NCI-H1436 (cell line): ENCODE data around the gene TLCD3B.

Experiments
- DNase-seq: peaks from one replicate; lab custom pipeline; 2025; lab: John Stamatoyannopoulos, UW

Gene TLCD3B

DNA sequence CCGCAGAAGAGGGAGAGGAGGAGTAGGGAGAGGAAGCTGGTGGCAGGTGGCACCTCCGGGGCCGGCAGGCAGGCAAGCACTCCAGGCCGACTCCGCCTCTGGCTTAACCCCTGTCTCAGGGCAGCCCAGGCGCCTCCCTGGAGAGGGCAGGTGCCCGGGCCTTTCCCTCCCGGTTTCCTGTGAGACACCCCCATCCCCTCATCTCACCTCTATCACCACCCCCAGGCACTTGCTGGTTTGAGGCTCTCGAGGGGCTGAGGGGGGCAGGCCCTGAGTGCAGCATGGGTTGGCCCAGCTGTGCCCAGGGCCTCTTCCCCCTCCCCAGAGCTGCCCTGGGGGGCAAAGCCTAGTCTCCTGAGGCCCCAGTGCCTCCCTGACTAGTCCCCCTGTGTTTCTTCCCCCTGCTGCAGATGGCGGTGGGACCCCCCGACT, 26.2 kb downstream of the TLCD3B start:
- DNase-seq, result peak; percentile 71

DNA sequence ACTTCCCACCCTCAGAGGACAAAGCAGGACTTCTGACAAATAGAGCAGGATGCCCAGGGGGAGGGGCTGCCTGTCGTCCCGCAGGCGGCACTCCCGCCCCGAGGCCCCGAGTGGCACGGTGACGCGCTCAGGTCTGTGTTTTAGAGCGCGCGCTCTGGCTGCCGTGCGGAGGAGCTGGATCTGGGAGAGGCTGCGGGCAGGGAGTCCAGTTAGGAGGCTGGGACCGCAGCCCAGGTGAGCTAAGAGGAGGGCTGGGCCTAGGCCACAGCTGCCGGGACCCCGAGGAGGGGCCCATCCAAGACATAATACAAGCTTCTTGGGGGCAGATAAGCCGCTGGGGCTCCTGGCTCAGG, 26.7 kb downstream of the TLCD3B start:
- DNase-seq, result peak; percentile 66

DNA sequence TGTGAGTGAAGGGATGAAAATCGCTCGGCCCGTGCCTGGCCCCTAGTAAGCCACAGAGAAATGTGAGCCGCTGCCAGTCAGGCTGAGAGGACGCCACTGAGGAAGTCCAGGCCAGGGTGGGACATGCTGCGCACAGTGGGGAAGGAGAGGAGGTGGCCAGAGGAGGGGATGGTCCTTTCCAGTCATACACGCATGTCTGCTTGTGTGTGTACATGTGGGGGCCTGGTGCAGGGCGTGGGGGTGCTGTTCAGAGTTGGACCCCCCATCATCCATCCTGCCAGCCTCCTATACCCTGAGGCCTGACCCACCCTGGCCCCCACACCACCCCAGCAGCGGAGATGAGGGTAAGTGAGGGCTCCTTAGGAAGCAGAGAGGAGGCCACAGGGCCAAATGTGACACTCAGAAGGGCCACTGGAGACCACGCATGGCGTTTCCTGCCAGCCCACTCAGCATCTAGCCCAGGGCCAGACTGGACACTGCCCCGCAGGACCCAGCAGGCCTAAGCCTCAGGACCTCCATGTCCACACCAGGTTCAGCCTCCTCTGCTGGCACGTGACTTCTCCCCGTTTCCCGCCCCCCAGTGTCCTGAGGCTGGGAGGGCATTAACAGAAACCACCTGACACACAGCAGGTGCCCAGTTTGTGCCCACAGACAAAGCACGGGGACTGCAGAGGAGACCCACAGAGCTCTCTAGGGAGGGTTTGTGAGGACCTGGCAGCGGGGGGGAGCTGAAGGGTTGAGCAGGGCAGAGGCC, 27.2 kb downstream of the TLCD3B start:
- no peak for DNase-seq

DNA sequence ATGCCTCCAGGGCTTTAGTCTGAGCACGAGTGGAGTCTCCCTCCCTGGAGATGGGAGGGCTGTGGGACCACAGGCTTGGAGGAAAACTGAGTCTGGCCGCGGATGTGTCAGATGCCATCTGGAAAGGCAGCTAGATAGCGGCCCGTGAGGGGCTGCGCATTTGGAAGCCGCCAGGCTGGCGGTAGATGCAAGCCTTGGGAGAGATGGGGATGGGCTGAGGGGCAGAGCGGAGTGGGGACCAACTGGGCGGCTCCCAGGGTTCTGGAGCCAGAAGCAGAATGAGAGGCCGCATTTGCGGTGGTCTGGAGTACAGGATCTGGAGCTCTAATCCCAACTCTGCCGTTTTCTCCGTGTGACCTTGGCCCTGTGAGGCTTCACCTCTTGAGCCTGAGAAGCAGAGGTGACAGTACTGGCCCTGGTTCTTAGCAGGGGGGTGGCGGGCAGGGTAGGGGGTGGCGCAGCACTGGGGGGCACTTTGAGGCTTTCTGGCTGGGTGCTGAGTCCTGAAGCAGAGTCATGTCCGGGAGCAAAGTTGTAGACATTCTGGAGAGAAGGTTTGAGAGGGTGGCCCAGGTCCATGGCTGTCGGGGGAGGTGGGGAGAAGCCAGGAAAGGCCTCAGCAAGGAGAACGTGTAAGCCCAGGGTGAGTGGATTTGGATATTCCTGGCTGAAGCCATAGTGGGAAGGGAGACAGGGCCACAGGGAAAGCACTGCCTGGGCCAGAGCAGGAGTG, 28.3 kb downstream of the TLCD3B start:
- DNase-seq, result no peak

DNA sequence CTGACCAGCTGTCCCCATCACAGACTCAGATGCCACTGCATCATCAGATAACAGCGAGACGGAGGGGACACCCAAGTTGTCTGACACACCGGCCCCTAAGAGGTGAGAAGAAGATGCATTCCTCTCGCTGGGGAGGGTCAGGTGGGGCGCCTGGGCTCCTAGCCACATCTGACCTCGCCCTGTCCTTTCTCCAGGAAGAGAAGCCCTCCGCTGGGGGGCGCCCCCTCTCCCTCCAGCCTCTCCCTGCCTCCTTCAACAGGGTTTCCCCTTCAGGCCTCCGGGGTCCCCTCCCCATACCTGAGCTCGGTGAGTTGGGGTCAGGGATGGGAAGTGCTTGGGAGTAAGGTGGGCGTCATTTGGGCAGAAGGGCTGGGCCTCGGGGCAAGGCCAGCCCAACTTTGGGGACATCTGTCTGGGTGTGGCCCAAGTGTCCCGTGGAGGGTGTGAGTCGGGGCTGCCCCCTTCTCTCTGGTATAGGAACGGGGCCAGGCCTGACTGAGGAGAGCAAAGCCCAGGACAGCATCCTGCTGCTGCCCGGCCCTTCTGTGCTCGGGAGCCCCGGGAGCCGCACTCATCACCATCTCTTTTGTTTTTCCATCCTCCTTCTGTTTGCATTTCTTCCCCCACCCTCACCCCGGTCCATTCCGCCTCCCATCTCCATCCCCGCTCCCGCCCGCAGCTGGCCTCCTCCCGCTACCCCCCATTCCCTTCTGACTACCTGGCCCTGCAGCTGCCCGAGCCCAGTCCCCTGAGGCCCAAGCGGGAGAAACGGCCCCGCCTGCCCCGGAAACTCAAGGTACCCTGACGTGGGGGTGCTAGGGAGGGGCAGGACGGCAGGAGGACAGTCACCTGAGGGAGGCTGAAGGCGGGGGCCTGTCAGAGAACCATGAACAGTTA, 30.1 kb downstream of the TLCD3B start:
- DNase-seq, result peak; percentile 78

DNA sequence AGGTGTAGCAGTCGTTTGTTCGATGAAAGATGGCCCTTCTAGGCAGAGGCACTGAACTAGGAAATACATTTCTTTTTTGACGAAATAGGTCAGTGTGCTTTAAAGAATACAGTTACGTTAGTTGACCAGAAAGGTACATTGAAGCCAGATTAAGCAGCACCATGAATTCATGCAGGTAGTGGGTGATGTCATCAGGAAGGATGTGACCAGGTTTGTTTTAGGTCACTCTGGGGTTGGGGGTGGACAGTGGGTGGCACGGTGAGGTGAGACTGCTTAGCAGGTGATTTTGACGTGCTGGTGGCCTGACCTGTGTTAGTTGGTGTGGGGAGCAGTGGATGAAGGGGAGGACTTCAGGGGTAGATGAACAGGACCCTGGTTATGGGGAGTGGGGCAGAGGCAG, 31.5 kb downstream of the TLCD3B start:
- no peak for DNase-seq

DNA sequence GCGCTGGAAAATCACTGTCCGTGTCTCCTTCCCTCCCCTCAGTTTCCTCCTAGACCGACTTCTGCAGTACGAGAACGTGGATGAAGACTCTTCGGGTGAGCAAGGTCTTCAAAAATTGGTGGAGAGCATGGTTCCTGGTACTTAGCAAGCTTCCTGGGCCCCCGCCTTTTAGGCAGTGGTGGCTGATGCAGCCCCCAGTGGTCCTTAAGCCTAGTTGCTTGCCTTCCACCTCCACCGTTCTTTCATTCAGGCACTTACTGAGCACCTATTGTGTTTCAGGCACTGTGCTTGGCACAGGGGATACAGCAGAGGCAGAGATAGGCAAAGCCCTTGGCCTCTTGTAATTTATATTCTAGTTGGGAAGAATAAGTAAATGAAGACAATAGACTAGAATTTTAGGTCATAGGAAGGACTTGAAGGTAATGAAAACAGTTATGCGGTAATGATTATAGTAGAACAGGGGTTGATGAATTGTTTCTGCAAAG, 34.3 kb downstream of the TLCD3B start:
- DNase-seq, result no peak

DNA sequence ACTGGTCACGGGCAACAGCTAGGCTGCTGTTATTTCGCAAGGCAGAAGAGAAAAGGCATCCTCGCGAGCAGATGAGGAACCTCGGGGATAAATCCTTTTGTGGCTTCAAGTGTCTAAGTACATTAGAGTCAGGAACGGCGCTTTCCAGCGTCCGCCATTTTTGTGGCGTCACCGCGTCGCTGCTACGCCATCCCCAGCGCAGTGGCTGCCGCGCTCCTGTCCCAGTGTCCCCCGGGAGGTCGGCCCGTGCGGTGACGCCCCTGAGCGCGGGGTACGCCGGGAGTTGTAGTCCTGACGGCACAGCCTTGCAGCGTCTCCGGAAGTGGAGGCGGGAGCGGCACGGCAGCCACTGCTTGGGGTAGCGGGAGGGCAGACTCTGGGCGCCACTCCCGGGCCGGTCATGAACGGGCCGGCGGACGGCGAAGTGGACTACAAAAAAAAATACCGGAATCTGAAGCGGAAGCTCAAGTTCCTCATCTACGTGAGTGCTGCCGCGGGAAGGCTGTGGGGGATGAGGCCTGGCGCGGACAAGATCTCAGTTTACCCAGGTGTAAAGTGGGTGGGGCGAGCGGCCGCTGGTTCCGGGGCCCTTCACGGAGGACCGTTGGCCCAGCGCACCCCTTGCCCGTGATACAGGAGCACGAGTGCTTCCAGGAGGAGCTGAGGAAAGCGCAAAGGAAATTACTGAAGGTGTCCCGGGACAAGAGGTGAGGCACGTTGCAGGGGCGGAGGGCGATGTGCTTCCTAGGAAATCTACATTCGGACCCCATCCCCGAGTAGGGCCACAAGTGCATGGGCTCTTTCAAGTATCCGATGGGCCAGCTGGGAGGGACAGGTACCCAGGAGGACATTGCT, 34.9 kb downstream of the TLCD3B start, which contains the start of gene INO80E:
TSS of gene INO80E (plus strand) at position 331 of the 855 bp plus-strand sequence. CDS start at position 401, 70 bp downstream.
- DNase-seq, result peak; percentile 97

DNA sequence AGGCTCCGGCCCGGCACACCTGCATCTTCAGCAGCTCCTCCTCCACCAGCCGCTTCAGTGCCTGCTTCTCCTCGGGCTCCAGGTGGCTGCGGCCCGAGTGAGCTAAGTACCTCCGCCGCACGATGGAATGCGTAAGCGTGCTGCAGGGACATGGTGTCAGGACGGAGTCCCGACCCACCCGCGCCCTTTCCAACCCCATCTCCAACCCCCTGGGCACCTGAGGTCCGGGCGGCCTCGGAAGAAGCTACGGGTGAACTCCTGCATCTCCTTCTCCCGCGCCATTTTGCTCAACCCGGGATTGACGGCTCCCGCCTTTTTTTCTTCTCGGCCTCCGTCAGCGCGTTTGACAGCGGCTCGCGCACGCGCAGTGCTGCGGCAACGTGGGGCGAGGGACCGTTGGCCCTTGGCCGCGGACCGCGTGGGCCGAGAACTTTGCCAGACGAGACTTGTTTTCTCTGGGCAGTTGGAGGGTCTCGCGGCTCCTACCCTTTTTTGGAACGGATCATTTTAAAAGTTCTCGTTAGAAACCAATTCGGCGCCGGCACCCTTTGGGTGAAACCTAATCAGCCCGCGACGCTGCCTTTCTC, 35.7 kb downstream of the TLCD3B start, which contains the start of gene HIRIP3:
TSS of gene HIRIP3 (minus strand) at position 294 of the 587 bp plus-strand sequence. CDS start at position 282, 12 bp downstream.
- peak; percentile 82 for DNase-seq

DNA sequence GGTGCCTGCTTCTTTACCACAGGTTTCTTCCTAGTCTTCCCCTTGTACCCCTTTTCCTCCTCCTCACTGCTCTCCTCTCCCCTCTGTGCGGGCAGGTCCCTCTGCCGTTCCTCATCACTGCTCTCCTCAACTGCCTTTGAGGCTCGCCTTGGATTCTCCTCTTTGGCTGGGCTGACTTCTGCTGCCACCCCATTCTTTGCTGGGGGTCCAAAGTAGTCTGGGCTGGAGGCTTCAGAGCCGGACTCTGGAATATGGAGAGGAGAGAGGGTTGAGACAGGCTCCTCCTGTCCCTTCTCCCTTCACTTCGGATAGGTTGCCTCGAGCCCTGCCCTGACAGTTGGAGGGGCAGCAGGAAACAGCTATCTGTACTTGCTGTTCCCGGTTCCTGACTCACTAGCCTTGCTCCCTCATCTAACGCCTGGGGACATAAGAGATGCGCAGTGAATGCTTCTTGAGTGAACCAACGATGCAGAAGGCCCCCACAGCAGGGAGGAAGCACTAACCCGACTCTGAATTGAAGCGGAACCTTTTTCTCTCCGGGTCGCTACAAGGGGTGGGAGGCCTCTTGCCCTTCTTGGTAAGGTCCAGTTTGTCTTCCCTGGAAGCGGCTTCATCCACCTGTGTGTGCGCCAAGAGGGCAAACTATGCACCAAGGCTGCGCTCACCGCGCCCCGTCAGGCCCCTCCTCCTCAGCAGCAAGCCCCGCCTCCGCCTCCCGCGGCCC, 36.3 kb downstream of the TLCD3B start:
- DNase-seq, result no peak

DNA sequence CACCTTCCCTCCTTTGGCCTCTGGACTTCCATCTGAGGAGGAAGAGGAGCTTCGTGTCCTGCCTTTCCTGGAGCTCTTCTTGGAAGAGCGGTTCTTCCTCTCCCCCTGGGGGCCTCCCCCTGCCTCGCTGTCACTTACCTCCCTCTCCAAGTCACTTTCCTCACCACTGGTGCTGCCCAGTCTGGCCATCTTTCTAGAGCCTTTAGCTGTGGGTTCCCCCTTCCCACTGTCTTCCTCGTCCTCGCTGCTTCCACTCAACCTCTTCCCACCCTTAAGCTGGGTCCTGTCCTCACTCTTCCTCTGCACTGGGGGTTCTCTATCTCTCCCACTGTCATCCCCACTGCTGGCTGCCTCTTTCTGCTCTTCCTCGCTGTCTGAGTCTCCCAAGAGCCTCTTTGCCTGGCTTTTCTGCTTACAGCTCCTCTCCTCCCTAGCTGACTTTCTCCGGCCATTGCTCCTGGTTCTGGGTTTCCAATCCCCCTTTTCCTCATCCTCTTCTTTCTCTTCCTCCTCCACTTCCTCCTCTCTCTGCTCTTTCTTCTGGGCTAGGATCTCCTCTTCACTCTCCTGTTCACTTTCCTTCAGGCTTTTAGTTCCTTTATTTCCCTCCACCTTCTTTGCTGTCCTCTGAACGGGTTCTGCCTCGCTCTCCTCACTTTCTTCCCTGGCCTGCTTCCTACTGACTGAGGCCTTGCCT, 37.0 kb downstream of the TLCD3B start:
- DNase-seq, result no peak

DNA sequence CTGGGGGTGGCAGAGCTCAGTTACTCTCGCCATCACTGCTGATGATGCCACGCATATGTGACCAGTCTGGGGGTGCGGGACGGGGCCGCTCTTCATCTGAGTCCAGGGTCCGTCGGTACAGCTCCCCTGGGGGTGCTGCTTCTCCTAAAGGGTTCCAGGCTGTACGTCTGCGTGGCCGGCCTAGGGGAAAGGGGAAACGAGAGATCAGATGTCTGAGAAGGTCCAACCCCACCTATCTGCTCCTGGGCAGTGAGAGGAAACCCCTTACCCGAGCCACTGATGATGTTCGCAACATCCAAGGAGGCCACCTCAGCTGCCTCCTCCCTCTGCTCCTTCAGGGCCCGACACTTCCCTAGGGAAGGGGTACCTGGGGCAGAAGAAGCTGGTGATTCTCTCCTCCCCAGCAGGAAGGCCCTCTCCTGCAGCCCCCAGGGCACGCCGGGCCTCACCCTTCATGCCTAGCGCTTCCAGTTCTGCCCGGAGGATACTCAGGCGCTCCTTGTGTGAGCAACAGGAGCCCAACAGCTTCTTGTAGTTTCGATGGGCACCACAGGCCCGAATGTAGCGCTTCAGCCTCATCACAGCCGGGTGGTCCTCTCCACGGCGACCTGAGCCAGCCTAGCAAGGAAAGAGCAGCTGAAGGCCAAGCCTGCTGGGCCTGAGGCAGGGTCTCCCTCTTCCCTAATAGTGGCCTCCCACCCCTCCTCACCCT, 37.7 kb downstream of the TLCD3B start:
- no peak for DNase-seq

DNA sequence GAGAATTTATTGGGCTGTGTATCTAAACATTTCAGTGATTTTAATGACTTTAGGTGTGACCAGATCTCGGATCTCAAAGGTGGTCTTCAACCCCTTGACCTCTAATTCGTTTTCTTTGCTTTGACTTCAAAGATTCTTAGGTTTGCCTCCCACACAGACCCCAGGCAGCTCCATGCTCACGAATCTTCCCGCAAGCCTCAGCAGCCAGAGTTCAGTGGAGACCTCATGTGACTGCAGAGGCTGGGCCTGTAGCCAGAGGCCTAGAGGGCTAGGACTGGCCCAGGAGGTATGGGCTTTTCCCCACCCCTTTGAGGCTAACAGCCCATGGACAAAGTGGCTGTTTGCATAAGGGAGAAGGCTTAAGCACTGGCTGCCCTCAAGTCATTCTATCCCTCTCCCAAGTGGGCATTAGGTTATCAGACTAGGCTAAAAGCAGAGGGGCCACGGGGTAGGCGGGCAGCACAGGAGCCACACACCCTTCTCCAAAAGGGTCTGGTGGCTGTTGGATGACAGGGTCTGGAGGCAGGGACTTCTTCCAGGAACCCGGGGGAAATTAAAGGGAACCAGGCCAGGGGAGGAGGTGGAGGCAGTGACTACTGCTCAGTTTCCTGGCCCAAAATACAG, 38.6 kb downstream of the TLCD3B start:
- no peak for DNase-seq

DNA sequence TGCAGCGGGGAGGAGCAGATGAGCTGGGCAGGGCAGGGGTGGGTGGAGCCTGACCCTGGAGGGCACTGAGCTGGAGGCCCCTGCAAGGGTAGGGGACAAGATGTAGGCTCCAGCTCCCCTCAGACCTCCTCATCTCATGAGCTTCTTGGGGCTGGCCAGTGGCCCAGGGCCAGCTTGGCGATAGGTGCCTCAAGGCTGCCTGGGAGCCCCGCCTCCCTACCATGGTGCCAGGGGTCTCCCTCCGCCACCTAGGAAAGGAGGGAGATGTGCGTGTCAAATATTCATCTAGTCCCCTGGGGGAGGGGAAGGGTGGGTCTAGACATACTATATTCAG, 39.5 kb downstream of the TLCD3B start:
- no peak for DNase-seq

DNA sequence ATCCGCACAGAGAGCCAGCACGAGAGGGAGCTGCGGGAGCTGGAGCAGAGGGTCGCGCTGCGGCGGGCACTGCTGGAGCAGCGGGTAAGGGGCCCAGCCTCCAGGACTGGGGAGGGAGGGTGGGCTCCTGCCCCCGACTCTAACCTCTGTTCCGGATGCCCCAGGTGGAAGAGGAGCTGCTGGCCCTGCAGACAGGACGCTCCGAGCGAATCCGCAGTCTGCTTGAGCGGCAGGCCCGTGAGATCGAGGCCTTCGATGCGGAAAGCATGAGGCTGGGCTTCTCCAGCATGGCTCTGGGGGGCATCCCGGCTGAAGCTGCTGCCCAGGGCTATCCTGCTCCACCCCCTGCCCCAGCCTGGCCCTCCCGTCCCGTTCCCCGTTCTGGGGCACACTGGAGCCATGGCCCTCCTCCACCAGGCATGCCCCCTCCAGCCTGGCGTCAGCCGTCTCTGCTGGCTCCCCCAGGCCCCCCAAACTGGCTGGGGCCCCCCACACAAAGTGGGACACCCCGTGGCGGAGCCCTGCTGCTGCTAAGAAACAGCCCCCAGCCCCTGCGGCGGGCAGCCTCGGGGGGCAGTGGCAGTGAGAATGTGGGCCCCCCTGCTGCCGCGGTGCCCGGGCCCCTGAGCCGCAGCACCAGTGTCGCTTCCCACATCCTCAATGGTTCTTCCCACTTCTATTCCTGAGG, 40.0 kb downstream of the TLCD3B start:
- DNase-seq, result no peak

DNA sequence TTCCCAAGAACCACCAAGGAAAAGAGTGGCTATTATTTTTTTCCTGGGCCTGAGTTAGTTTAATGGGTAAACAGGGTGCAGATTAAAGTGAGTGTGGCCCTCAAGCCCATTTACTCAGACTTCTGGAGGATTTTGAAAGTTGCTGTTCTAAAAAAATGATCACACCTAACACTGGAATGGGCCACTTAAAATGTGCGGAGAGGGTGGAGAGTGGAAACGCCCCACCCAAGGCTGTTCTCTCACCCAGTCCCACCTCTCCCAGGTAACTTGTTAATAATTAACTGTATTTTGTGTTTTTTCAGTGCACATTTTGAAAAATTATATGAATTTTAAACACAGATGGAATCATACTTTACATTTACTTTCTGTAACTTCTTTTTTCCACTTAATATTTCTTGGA, 41.0 kb downstream of the TLCD3B start:
- DNase-seq, result no peak

DNA sequence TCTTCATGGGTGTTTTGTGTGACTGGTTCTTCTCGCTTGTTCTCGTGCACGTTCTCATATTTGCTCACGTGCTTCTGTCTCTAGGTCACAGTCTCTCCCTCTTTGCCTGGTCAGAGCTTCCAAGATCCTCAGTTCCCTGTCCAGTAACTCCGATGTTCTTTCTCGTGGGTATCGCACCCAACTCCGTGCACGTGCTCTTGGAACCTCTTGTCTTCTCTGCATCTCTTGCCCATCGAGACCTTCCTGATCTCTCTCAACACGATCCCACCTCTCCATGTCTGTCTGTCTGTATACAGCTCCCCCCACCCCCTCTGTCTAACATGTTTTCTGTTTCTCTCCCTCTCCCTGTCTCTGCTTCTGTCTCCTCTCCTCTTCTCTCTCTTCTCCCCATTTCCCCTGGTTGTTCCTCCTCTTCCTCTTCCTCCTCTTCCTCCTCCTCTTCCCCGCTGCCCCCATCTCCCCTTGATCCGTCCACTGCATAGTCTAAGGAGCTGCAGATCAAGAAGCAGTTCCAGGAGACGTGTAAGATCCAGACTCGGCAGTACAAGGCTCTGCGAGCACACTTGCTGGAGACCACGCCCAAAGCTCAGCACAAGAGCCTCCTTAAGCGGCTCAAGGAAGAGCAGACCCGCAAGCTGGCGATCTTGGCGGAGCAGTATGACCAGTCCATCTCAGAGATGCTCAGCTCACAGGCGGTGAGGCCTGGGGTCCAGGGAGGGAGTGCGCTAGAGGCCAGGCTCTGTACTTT, 41.8 kb downstream of the TLCD3B start:
- no peak for DNase-seq
